ENCODE results near the gene PDE7B.

PDE7B gene

DNA sequence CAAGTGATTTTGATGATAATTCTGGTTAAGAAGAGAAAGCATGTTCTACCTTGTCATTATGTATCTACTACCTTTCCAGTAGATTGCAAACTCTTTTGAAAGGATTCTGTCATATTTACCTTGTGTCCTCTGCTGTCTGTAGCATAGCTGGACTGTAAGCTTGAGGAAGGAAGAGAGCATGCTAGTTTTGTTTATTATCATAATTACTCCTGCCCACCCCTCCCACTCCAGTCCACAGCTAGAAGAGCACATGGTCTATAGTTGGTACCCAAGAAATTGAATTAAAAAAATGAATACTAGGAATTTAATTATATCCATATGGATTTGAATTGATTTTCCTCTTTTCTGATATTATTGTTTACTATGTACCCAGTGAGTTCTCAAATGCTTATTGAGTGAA is 40.2 kb downstream of the PDE7B start:
- H3K9me2 ChIP-seq (ENCODE audit: low read depth, low read length) = no peaks in the 10 kb centered on the region
- H3K36me3 ChIP-seq (ENCODE audit: insufficient read depth, low read length) = no peaks in the 10 kb centered on the region
- no peaks in the 10 kb centered on the region for H3K27me3 ChIP-seq (ENCODE audit: insufficient read depth, low read length)
- H4K20me1 ChIP-seq (ENCODE audit: insufficient read depth, low read length) = no peaks in the 10 kb centered on the region
- H3F3A ChIP-seq (ENCODE audit: insufficient read depth, low read length) = no peaks in the 10 kb centered on the region
- H3K9ac ChIP-seq (ENCODE audit: low read length) = no peak overlapping the region
- H3K4me2 ChIP-seq (ENCODE audit: low read length) = no peak overlapping the region
- H2AFZ ChIP-seq (ENCODE audit: low read length) = no peak overlapping the region
- TF ChIP-seq, protein P1, sequence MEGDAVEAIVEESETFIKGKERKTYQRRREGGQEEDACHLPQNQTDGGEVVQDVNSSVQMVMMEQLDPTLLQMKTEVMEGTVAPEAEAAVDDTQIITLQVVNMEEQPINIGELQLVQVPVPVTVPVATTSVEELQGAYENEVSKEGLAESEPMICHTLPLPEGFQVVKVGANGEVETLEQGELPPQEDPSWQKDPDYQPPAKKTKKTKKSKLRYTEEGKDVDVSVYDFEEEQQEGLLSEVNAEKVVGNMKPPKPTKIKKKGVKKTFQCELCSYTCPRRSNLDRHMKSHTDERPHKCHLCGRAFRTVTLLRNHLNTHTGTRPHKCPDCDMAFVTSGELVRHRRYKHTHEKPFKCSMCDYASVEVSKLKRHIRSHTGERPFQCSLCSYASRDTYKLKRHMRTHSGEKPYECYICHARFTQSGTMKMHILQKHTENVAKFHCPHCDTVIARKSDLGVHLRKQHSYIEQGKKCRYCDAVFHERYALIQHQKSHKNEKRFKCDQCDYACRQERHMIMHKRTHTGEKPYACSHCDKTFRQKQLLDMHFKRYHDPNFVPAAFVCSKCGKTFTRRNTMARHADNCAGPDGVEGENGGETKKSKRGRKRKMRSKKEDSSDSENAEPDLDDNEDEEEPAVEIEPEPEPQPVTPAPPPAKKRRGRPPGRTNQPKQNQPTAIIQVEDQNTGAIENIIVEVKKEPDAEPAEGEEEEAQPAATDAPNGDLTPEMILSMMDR (IDR thresholded peaks at IDR 0.05; ENCODE audit: low read length) = no peak
- no peak for TF ChIP-seq EZH2 (IDR thresholded peaks at IDR 0.05; ENCODE audit: borderline replicate concordance, low read length)
- H3K4me3 ChIP-seq (ENCODE audit: low read depth, low read length, poor library complexity, severe bottlenecking) = no peak overlapping the region
- no peaks in the 10 kb centered on the region for H3K9me3 ChIP-seq (ENCODE audit: low read length)
- no peaks in the 10 kb centered on the region for H3K79me2 ChIP-seq (ENCODE audit: insufficient read depth, low read length)
- no peak overlapping the region for H3K27ac ChIP-seq (ENCODE audit: low read depth, low read length, poor library complexity, severe bottlenecking)
- H3K4me1 ChIP-seq (ENCODE audit: insufficient read depth, low read length, severe bottlenecking) = no peaks in the 10 kb centered on the region

DNA sequence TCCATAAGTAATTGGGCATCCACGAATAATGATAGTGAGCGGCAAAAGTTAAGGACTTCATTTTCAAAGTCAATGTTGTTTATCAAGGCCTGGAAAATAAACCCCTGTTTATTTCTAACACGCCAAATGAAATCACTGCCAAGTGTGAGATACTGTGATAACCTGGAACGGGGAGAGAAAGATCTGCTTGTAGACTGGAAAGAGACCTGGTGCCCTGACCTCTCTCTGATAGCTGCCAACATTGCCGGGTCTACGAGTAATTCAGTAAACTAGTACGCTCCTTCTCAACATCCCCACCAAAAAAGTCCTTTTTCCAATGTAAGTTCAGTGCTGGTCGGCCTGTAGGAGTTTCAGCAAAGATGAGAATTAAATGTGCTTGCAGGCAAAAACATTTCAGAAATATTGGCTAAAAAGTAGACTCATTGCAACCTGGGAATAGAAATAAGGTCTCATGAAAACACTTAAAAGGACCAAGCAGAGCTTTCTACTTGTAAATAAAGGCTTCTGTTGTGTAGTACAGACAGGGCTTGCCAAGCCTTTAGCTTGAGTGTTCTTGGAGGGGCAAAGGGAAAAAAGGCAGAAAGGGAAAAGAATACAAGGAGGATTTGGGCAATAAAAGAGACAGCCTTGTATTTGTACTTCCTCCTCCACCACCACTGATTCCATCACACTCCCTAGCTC is 43.9 kb downstream of the PDE7B start:
- Histone ChIP-seq H3K36me3 (ENCODE audit: insufficient read depth, low read length) (no peaks in the 10 kb centered on the region), H3K27ac (ENCODE audit: low read depth, low read length, poor library complexity, severe bottlenecking) (no peak overlapping the region), H3K9ac (ENCODE audit: low read length) (no peak overlapping the region), H3K9me2 (ENCODE audit: low read depth, low read length) (no peaks in the 10 kb centered on the region), H3K27me3 (ENCODE audit: insufficient read depth, low read length) (no peaks in the 10 kb centered on the region), H3K4me2 (ENCODE audit: low read length) (no peak overlapping the region), H3K4me3 (ENCODE audit: low read depth, low read length, poor library complexity, severe bottlenecking) (no peak overlapping the region), H4K20me1 (ENCODE audit: insufficient read depth, low read length) (no peaks in the 10 kb centered on the region), H3K9me3 (ENCODE audit: low read length) (no peaks in the 10 kb centered on the region), H3K4me1 (ENCODE audit: insufficient read depth, low read length, severe bottlenecking) (no peaks in the 10 kb centered on the region), H3F3A (ENCODE audit: insufficient read depth, low read length) (no peaks in the 10 kb centered on the region), H2AFZ (ENCODE audit: low read length) (no peak overlapping the region), H3K79me2 (ENCODE audit: insufficient read depth, low read length) (no peaks in the 10 kb centered on the region)
- no peak for TF ChIP-seq EZH2 (IDR thresholded peaks at IDR 0.05; ENCODE audit: borderline replicate concordance, low read length)
- TF ChIP-seq, protein P1 (IDR thresholded peaks at IDR 0.05; ENCODE audit: low read length) = no peak

DNA sequence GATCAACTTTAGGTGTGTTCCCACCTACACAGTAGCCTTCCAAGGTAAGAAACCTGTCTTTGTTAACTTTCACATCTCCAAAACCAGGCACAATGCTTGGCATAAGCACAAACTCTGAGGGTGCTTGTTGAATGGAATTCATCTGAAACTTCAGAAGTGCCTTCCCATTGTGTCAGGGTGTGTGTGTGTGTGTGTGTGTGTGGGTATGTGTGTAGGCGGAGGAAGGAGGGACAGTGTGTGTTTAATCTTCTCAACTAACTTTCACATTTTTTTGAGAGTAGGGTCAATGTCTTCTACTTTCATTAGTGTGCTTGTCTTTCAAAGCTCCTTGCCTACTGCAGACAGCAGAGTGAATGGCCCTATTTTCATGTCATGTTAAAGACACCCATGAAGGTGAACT is 45.6 kb downstream of the PDE7B start:
- Histone ChIP-seq H3K4me2 (ENCODE audit: low read length) (no peak overlapping the region), H3K27ac (ENCODE audit: low read depth, low read length, poor library complexity, severe bottlenecking) (no peak overlapping the region), H3F3A (ENCODE audit: insufficient read depth, low read length) (no peaks in the 10 kb centered on the region), H3K9ac (ENCODE audit: low read length) (no peak overlapping the region), H3K4me3 (ENCODE audit: low read depth, low read length, poor library complexity, severe bottlenecking) (no peak overlapping the region), H3K36me3 (ENCODE audit: insufficient read depth, low read length) (no peaks in the 10 kb centered on the region), H3K9me3 (ENCODE audit: low read length) (no peaks in the 10 kb centered on the region), H3K79me2 (ENCODE audit: insufficient read depth, low read length) (no peaks in the 10 kb centered on the region), H3K9me2 (ENCODE audit: low read depth, low read length) (no peaks in the 10 kb centered on the region), H3K4me1 (ENCODE audit: insufficient read depth, low read length, severe bottlenecking) (no peaks in the 10 kb centered on the region), H3K27me3 (ENCODE audit: insufficient read depth, low read length) (no peaks in the 10 kb centered on the region), H2AFZ (ENCODE audit: low read length) (no peak overlapping the region), H4K20me1 (ENCODE audit: insufficient read depth, low read length) (no peaks in the 10 kb centered on the region)
- no peak for TF ChIP-seq EZH2 (IDR thresholded peaks at IDR 0.05; ENCODE audit: borderline replicate concordance, low read length)
- TF ChIP-seq, protein P1 (IDR thresholded peaks at IDR 0.05; ENCODE audit: low read length) = no peak

All from OCI-LY1 (cell line).